Erythroblast (primary cell): ENCODE results near the gene NUDT16L1.

Experiments
- GATA1 ChIP-seq: IDR thresholded peaks from 2 replicates; pipeline ENCODE4 v1.6.1; 2011; ENCODE audit warnings: low read depth, mild to moderate bottlenecking, control low read depth, low read length, moderate library complexity
- POLR2A ChIP-seq: IDR thresholded peaks from 2 replicates; pipeline ENCODE4 v1.6.1; 2011; ENCODE audit warnings: mild to moderate bottlenecking, low read length

- no peak for TF ChIP-seq POLR2A
- no peak for TF ChIP-seq GATA1
Observed at GRCh38 chr16:4709481-4709880, 16.1 kb downstream of the NUDT16L1 start.
